ENCODE data around the gene ZMYND19.

ZMYND19 gene

DNA sequence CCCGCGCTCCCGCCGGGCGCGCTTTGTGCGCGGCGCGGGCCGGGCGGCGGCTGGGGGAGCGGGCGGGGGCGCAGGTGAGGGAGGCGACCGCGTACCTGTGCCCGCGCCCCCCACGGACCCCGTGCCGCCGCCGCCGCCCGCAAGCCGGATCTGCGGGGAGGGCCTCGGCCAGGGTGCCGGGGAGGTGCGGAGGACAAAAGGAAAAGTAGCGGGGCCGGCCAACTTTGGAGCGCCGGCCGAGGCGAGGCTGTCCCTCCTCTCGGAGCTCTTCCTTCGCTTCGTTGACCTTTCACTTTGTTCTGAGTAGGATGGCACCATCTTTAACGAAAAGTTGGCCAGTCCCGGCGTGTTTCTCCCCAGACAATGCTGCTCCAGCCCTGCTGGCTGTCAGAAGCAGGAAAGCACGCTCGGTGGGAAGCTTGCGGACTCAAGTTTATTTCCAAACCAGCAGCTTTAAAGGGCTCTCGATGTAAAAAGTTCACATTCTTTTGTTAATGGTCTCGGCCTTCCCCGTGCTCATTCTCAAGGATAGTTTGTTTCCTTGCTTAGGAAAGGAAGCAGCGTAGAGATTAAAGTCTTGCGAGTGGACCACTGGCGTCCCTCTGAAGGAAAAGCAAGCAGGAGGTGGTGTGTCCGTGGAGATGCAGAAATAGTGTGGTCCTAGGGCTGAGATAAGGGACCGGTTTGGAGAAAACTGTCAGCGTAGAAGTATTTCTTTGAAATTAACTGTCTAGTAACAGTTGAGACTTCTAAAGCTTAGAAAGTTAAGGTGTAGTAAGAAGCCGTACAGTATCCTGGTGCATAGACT, 29.1 kb upstream of the ZMYND19 start:
- no peak for TF ChIP-seq CTCF (conservative IDR thresholded peaks at IDR 0.05)
- H3K27ac ChIP-seq, result peak overlapping the region; percentile 98

DNA sequence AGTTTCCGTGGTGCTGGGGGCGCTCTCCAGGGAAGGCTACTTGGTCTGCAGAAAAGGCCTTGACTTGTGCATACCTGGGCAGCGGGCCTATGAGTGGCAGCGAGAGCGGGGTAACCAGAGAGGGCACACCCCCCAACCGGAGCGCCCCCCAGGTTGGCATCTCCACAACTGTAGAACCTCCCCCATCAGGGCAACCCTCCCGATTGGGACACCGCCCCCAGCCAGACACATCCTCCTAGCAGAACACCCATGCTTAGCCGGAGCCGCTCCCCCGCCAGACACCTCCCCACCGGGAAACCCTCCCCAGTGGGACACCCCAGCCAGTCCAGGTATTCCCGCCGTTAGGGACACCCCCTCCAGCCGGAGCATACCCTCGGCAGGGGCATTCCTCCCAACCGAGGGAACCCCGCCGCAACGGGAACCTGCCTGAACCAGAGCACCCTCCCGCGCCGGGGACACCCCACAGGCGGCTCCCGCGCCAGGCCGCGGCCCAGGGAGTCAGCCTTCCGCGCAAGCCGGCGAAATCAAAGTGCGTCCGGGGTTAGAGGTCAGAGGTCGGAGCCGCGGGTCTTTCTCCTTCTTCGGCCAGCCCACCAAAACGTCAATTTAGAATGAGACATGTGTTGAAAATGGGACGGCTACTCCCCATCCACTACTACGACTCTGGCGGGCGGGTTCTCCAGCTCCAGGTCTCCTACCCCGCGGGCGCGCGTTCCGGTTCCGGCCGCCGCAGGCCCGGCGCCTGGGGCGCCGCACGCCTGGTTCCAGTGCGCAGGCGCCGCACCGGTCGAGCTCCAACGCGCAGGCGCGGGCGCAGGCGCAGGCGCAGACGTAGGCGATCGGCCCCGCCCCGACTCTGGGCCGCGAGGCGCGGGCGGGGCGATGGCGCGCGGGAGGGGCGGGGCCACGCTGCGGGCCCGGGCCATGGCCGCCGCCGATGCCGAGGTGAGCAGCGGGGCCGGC, 28.1 kb upstream of the ZMYND19 start, which contains the start of gene EHMT1:
EHMT1 (plus strand) TSS at position 901 of the 963 bp plus-strand sequence; CDS start at position 925, 24 bp downstream.
- 0 out of 2 replicates have a peak, but pooled peaks have one; percentile 2 for TF ChIP-seq CTCF (conservative IDR thresholded peaks at IDR 0.05)
- peak within 1 kb of the TSS; percentile 98 for H3K27ac ChIP-seq

GRCh38 chr9:137615387-137615871, 25.1 kb upstream of the ZMYND19 start:
- peak overlapping the region; percentile 98 for H3K27ac ChIP-seq
- TF ChIP-seq CTCF (conservative IDR thresholded peaks at IDR 0.05), result no peak

GRCh38 chr9:137614631-137615386, 24.5 kb upstream of the ZMYND19 start:
- peak overlapping the region; percentile 98 for H3K27ac ChIP-seq
- TF ChIP-seq CTCF (conservative IDR thresholded peaks at IDR 0.05), result peak; percentile 24; the same call in 1 of the 2 replicates

GRCh38 chr9:137613738-137614523, 23.6 kb upstream of the ZMYND19 start:
- no peak for TF ChIP-seq CTCF (conservative IDR thresholded peaks at IDR 0.05)
- H3K27ac ChIP-seq, result peak overlapping the region; percentile 98

DNA sequence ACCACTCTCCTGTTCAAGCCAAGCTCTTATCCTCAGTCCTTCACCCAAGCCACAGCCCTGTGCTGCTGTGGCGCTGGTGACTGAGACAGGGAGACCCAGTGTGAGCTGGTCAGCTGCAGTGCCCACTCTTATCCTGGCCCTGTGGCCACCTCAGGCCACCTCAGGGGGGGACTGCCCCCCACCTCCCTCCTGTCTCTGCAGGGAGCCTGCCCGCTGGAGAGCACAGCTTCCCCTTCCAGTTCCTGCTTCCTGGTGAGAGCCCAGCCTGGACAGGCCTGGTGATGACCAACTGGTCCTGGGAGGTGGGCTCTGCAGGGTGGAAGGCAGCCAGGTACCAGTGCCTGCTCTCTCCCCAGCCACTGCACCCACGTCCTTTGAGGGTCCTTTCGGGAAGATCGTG, 22.9 kb upstream of the ZMYND19 start:
- peak overlapping the region; percentile 98 for H3K27ac ChIP-seq

More for the DNA sequence above, 22.9 kb upstream of the ZMYND19 start:
- TF ChIP-seq CTCF (conservative IDR thresholded peaks at IDR 0.05), result no peak
